Chondrocyte (in vitro differentiated cells): ENCODE measurements around the gene ZACN. TPM values are rescaled to one million over a fixed set of nuclear protein-coding genes. Genes with fewer than 3 reads are reported as not detected.
"Not testable (repeated sequence)": the region's sequence is repeated elsewhere in the genome, so short reads cannot be mapped to it uniquely, and the experiment has no call there.

Source experiments
- DNase-seq: peaks from one replicate; pipeline ENCODE4 v3.0.0; 2021; ENCODE audit warnings: mixed read lengths, low spot score
- H3K27ac Mint-ChIP-seq: one replicate; pipeline ENCODE4 v1.8.0; 2021; ENCODE audit warnings: mild to moderate bottlenecking, moderate library complexity, mixed read lengths; ENCODE audit not compliant: unreplicated experiment
- H3K27me3 Mint-ChIP-seq: 2 replicates; pipeline ENCODE4 v1.8.0; 2021; ENCODE audit warnings: low read depth, mixed read lengths
- H3K36me3 Mint-ChIP-seq: 2 replicates; pipeline ENCODE4 v1.8.0; 2021; ENCODE audit warnings: low read depth, mixed read lengths
- H3K4me1 Mint-ChIP-seq: 2 replicates; pipeline ENCODE4 v1.8.0; 2021; ENCODE audit warnings: low read depth, mild to moderate bottlenecking, mixed read lengths
- H3K4me3 Mint-ChIP-seq: one replicate; pipeline ENCODE4 v1.8.0; 2021; ENCODE audit warnings: mild to moderate bottlenecking, moderate library complexity, mixed read lengths; ENCODE audit not compliant: unreplicated experiment
- H3K9me3 Mint-ChIP-seq: 2 replicates; pipeline ENCODE4 v1.8.0; 2021; ENCODE audit warnings: low read depth, mixed read lengths
- CTCF ChIP-seq: fragments of 200-600 bp; sonication (generic); IDR thresholded peaks from 2 replicates; pipeline ENCODE4 v1.5.0; 2021; ENCODE audit warnings: antibody characterized with exemption, mild to moderate bottlenecking, moderate library complexity
- total RNA-seq: library from RNA; stranded (reverse); gene quantifications from 3 replicates; pipeline ENCODE4 v1.2.1, GENCODE V29; 2021

ZACN gene
- total RNA-seq, 1 donor from 2014 or later, result not detected

GRCh38 chr17:76050538-76051467, 28.2 kb upstream of the ZACN start:
- no peak overlapping the region for H3K4me3 Mint-ChIP-seq
- no peaks in the 10 kb centered on the region for H3K27me3 Mint-ChIP-seq
- H3K27ac Mint-ChIP-seq, result peak overlapping the region; percentile 54
- peaks cover 38% of the 10 kb centered on the region for H3K36me3 Mint-ChIP-seq
- no peaks in the 10 kb centered on the region for H3K9me3 Mint-ChIP-seq
- TF ChIP-seq CTCF, result no peak
- H3K4me1 Mint-ChIP-seq, result peaks cover 32% of the 10 kb centered on the region
- no peak for DNase-seq

GRCh38 chr17:76051561-76051960, 27.4 kb upstream of the ZACN start:
- H3K27ac Mint-ChIP-seq, result peak overlapping the region; percentile 80
- H3K9me3 Mint-ChIP-seq, result no peaks in the 10 kb centered on the region
- peaks cover 32% of the 10 kb centered on the region for H3K4me1 Mint-ChIP-seq
- TF ChIP-seq CTCF, result no peak
- H3K27me3 Mint-ChIP-seq, result no peaks in the 10 kb centered on the region
- peaks cover 40% of the 10 kb centered on the region for H3K36me3 Mint-ChIP-seq
- no peak overlapping the region for H3K4me3 Mint-ChIP-seq
- no peak for DNase-seq

GRCh38 chr17:76053246-76054111, 25.5 kb upstream of the ZACN start:
- TF ChIP-seq CTCF, result no peak
- H3K4me3 Mint-ChIP-seq, result no peak overlapping the region
- H3K9me3 Mint-ChIP-seq, result no peaks in the 10 kb centered on the region
- DNase-seq, result no peak
- H3K4me1 Mint-ChIP-seq, result peaks cover 26% of the 10 kb centered on the region
- H3K36me3 Mint-ChIP-seq, result peaks cover 40% of the 10 kb centered on the region
- no peaks in the 10 kb centered on the region for H3K27me3 Mint-ChIP-seq
- peak overlapping the region; percentile 67 for H3K27ac Mint-ChIP-seq

- TF ChIP-seq CTCF, result no peak
- Mint-ChIP-seq H3K36me3 (peaks cover 41% of the 10 kb centered on the region), H3K4me3 (no peak overlapping the region), H3K4me1 (peaks cover 26% of the 10 kb centered on the region), H3K27ac (peak overlapping the region; percentile 67), H3K27me3 (no peaks in the 10 kb centered on the region), H3K9me3 (no peaks in the 10 kb centered on the region)
- DNase-seq, result no peak
Measured at GRCh38 chr17:76054112-76054476, 24.9 kb upstream of the ZACN start.

- no peak for TF ChIP-seq CTCF
- Mint-ChIP-seq H3K4me1 (peaks cover 14% of the 10 kb centered on the region), H3K27me3 (no peaks in the 10 kb centered on the region), H3K27ac (peak overlapping the region; percentile 45), H3K36me3 (peaks cover 41% of the 10 kb centered on the region), H3K9me3 (no peaks in the 10 kb centered on the region), H3K4me3 (no peak overlapping the region)
- DNase-seq, result no peak
Measured at GRCh38 chr17:76056882-76057281, 22.1 kb upstream of the ZACN start.

- not testable (repeated sequence) for H3K9me3 Mint-ChIP-seq, DNase-seq, H3K4me3 Mint-ChIP-seq, H3K27me3 Mint-ChIP-seq
- Mint-ChIP-seq H3K36me3 (peaks cover 43% of the 10 kb centered on the region), H3K27ac (peak overlapping the region; percentile 18), H3K4me1 (peaks cover 12% of the 10 kb centered on the region)
Measured at GRCh38 chr17:76058264-76058663, 20.7 kb upstream of the ZACN start.
